Esophagus muscularis mucosa (tissue), 3 donors: ENCODE results near the gene BAIAP2.

Experiments
- POLR2A ChIP-seq: fragments of 450-650 bp; IDR thresholded peaks from one replicate; pipeline ENCODE4 v1.6.1; 2017; ENCODE audit warnings: antibody characterized with exemption, moderate library complexity, mild to moderate bottlenecking, low read depth
- TF ChIP-seq, protein P1 (sequence below), 3 experiments: fragments of 200-600 bp in 2 of 3; fragments of 450-650 bp in 1 of 3; sonication (generic) in 2 of 3; IDR thresholded peaks; one replicate each; pipeline ENCODE4 v1.5.1; 2017 to 2019; ENCODE audit warnings: antibody characterized with exemption in 3 of 3, mild to moderate bottlenecking in 2 of 3, moderate library complexity in 1 of 3

DNA sequence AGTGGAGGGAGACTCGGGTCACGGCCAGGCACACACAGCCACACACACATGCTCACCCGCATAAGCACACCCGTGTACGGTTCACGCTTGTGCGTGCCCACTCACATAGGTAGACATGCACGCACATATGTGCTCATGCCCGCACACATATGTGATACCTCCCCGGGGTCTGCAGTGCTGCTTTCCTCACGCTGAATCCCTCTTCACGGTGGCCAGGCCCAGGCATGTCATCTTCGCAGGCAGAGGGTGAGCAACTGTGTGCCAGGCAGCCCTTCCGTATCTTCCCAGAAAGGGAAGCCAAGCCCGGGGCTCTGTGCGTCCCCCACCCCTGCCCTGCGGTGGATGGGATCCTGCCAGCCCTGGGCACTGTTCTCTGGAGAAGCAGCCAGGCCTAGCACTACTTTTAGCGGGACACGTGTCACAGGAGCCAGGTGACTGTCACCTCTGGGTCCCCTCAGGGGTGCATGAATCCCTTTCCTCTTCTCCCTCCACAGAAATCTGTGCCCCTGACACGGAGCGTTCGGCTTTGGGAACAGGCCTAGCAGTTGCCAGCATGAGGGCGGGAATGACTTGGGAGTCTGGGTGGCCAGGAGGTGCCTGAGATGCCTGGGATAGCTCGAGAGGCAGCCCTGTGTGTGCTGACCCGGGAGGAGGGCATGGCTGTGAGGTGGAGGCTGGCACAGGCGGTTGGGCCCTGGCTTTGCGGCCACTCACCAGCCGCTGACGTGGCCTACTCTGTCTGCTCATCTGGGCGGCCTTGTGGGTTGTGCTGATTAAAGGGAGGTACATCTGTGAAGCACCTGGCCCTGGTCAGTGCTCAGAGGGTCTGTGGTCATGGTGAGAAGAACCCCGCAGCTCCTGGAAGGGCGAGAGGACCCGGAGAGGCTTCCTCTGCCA is 47.5 kb downstream of the BAIAP2 start:
- TF ChIP-seq POLR2A, result no peak
- TF ChIP-seq, protein P1, sequence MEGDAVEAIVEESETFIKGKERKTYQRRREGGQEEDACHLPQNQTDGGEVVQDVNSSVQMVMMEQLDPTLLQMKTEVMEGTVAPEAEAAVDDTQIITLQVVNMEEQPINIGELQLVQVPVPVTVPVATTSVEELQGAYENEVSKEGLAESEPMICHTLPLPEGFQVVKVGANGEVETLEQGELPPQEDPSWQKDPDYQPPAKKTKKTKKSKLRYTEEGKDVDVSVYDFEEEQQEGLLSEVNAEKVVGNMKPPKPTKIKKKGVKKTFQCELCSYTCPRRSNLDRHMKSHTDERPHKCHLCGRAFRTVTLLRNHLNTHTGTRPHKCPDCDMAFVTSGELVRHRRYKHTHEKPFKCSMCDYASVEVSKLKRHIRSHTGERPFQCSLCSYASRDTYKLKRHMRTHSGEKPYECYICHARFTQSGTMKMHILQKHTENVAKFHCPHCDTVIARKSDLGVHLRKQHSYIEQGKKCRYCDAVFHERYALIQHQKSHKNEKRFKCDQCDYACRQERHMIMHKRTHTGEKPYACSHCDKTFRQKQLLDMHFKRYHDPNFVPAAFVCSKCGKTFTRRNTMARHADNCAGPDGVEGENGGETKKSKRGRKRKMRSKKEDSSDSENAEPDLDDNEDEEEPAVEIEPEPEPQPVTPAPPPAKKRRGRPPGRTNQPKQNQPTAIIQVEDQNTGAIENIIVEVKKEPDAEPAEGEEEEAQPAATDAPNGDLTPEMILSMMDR (IDR thresholded peaks at IDR 0.05), result no peak
